Right renal cortex interstitium (tissue), 3 donors: ENCODE measurements around the gene PRKCZ. TPM values are rescaled to one million over a fixed set of nuclear protein-coding genes. Genes with fewer than 3 reads are reported as not detected.
"Not testable (repeated sequence)": the region's sequence is repeated elsewhere in the genome, so short reads cannot be mapped to it uniquely, and the experiment has no call there.

ENCODE experiments used
- DNase-seq, 3 donors: peaks; one replicate each; pipeline ENCODE4 v3.0.0-alpha.2; 2013; ENCODE audit warnings: low read depth in 3 of 3, low spot score in 2 of 3
- polyA plus RNA-seq, 3 donors: library from polyadenylated mRNA; unstranded; fragments of 120-200 nt; gene quantifications; one replicate each; pipeline ENCODE4 v1.2.1, GENCODE V29; 2013; ENCODE audit not compliant: insufficient read length in 3 of 3

Gene PRKCZ
- polyA plus RNA-seq, 3 donors, result 33.6 to 36.8 (median 35.1) TPM

DNA sequence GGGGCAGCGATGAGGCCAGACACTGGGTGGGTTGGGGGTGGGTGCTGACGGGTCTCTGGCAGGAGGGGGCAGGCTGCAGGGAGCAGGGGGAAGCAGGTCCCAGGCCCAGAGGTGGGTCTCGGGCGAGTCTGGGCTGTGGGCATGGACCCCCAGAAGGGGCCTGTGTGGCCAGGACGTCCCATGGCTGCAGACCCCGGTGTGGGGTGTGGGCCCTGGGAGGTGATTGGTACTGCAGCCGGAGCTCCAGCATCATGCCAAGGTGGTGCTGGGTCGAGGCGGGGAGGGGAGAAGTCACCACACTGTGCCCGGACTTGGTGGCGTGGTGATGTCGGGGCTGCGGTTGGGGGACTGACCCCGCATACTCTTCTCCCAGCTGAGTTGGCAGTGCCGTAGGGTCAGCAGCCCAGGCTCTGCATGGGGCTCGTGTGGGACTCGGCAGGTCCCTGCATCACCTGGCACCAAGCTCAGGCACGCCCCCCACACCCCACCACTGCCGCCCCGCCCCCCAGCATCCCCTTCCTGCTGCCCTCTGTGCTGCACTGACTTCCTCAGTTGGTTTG is 31.2 kb downstream of the PRKCZ start:
- no peak for DNase-seq

DNA sequence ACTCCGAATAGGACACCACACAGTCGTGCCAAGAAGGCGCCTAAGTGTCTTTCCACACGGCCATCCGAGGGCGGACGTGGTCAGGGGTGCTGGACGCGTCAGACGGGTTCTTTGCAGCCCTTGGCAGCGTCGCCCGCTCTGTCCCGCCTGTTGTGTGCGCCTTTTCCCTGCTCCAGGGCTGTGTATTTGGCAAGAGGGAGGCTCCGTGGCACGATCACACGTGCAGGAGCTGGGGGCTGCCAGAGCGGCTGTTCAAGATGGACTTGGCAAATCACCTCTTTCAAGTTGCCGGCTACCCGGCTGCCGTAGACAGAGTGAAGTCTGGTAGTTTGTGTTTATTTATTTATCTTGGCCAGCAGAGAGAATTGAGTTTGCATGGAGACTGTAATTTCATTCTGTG is 31.9 kb downstream of the PRKCZ start:
- DNase-seq, result no peak

DNA sequence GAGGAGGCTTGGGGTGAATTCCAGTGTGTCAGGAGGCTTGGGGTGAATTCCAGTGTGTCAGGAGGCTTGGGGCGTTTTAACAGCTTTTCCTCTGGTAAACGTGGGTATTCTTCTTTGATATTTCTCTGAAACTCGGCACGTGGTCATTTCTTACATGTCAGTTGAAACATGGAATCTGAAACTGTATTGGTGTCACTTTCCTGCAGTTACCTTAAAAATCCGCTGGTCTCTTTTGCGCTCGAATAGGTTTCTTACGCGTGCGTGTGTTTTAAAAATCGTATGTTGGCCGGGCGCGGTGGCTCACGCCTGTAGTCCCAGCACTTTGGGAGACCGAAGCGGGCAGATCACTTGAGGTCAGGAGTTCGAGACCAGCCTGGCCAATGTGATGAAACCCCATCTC is 33.5 kb downstream of the PRKCZ start:
- DNase-seq, result no peak

- DNase-seq, result no peak
Observed at GRCh38 chr1:2084306-2084705, 34.1 kb downstream of the PRKCZ start.

- no peak for DNase-seq
Observed at GRCh38 chr1:2085080-2085479, 34.9 kb downstream of the PRKCZ start.

- DNase-seq, result no peak
Observed at GRCh38 chr1:2086446-2087078, 36.4 kb downstream of the PRKCZ start.

DNA sequence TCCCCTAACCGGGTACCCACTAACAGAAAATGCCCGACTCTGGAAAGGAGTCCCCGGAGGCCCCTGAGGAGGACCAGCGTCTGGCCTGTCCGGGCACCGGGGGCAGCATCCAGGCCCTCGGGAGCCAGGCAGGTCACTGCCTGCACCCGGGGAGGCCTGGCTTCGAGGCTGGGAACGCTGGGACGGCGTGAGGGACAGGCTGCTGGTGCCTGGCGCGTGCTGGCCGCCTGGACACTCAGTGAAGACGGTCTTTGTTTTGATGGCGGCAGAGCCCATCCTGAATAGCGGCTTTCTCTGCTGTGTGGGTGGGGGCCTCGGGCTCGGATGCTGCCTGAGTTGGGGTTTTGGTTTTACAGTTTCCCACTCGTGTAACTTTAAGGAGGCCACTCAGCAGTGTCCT is 37.6 kb downstream of the PRKCZ start:
- no peak for DNase-seq

GRCh38 chr1:2088458-2088857 is 38.2 kb downstream of the PRKCZ start:
- DNase-seq, result no peak

DNA sequence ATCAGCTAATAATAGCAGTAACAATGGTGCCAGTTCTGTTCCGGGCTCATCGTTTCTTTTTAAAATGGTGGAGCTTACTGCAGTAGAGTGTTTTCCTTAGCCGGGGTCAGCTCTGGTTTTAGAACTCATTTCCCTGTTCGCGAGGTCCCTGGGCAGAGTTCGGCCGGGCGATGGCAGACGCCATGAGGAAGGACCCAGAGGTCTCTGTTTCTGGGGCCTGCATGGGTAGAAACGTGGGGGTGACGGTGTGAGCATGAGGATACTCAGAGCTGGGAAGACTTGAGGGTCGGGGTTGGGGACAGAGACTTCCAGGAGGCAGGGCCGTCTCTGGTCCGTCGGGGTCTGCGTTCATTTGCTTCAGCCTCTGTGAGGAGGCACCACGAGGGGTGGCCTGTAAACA is 38.8 kb downstream of the PRKCZ start:
- no peak for DNase-seq

- DNase-seq, result no peak
Observed at GRCh38 chr1:2090216-2090890, 40.1 kb downstream of the PRKCZ start.

- no peak for DNase-seq
Observed at GRCh38 chr1:2091611-2092604, 41.7 kb downstream of the PRKCZ start.

DNA sequence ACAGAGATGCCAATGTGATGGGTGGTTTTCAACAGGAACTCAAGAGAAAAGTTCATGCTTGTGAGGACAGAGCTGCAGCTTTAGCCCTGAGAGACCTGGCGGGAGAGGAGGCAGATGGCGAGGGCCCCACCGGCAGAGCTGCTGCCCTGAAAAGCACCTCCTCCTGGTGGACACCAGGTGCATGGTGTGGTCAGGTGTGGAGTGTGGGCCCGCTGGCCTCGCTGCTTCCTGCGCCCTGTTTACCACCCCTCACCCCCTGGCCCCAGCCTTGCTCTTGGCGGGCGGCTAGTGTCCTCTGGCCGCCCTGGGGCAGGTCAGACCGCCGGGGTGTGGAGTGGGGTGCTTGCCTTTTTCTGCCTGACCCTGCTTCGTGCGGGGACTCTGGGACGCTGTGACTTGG is 42.8 kb downstream of the PRKCZ start:
- DNase-seq, result no peak

DNA sequence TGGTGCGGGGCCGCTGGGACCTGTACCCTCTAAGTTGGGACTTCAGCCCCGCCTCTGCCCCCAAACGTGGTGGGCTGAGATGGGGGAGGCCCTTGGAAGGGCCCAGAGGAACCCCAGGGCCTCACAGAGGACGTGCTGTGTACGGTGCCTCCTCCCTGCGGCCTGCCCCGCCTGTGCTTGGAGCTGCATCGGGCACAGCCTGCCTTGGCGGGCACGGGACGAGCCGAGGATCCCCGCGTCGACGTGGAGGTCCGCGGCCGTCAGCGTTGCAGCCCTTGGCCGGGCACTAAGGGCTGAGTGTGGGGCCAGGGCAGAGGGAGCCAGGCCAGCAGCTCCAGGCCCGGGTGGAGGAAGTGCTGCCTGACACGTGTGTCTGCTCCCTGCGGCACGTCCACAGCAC is 43.4 kb downstream of the PRKCZ start:
- no peak for DNase-seq

DNA sequence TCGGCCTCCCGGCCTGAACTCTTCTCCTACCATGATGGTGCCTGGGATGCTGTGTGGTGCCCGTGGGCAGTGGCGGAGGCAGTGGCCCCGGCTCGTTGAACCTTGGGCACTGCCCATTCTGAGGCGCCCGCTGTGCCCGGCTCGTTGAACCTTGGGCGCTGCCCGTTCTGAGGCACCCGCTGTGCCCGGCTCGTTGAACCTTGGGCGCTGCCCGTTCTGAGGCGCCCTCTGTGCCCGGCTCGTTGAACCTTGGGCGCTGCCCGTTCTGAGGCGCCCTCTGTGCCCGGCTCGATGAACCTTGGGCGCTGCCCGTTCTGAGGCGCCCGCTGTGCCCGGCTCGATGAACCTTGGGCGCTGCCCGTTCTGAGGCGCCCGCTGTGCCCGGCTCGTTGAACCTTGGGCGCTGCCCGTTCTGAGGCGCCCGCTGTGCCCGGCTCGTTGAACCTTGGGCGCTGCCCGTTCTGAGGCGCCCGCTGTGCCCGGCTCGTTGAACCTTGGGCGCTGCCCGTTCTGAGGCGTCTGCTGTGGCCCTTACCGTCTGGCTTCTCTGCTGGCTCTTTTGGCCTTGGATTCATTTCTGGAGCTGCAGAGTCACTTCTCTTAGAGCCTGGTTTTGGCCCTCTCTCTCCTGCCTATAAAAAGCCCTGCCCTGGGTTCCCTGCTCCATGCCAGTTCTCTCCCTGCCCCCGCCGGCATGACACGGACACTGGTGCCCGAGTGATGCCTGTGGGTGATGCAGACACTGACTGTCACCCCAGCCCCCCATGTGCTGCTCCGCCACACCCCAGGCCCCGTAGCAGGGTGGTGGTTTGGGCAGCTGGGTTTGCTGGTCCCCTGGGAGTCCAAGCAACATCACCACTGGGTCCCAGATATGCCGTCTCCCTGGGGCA is 44.3 kb downstream of the PRKCZ start:
- not testable (repeated sequence) for DNase-seq

DNA sequence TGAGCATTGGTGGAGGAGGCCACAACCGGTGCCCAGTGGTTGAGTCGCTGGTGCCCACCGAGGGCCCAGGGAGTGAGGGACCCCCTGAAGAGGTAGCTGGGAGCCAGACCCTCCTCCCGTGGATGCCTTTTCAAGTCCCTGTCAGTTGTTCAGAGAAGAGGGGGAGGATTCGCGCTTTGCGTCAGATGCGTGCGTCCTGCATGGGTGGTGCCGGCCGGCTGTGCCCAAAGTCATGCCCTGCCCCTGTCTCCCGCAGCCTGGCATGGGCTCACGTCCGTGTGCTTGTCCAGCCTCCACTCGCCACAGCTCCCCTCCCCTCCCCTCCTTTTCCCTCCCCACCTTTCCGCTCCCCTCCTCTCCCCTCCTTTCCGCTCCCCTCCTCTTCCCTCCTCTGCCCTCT is 45.2 kb downstream of the PRKCZ start:
- DNase-seq, result no peak

DNA sequence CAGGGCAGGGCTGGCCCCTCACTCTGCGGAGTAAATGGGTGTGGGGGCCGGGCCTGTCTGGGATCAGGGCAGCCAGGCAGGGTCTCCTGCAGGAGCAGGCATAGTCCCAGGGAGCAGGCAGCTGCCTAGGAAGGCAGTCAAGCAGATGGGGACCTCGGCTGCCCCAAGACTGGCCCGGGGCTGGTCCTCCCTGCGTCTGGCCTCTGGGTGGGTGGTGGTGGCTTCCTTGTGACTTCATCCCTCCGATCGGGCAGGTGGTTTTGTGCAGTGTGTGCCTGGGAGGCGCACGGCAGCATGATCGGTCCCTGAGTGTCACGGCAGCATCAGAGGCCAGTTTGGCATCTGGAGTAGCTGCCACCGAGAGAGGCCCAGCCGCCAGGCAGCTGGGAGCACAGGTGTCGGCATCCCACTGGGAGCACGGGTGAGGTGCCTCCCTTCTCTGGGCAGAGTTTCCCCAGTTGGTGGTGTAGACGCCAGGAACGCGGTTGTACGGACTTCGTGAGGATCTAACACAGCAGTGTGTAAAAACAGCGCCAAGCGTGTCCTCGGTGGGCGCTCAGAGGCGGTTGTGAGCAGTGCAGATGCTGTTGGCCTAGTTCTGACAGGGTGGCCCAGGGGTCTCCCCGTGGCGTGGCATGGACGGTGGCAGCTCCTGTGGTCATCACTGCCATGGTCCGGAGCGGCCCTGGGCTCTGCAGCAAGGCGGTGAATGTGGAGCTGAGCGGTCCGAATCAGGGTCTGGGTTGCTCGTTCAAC is 45.9 kb downstream of the PRKCZ start:
- no peak for DNase-seq

GRCh38 chr1:2097386-2098300 is 47.4 kb downstream of the PRKCZ start:
- no peak for DNase-seq

GRCh38 chr1:2098301-2098698 is 48.1 kb downstream of the PRKCZ start:
- DNase-seq, result no peak
